CD8-positive, alpha-beta memory T cell (primary cell): ENCODE measurements around the gene PSTK. TPM values are rescaled to one million over a fixed set of nuclear protein-coding genes. Genes with fewer than 3 reads are reported as not detected.

ENCODE experiments used
- CTCF ChIA-PET: fragments of 350-600 bp; sonication (Branson Sonifier 250); formaldehyde crosslinking; loops from one replicate; lab custom pipeline; 2021; ENCODE audit warnings: antibody characterized with exemption; lab: Charles Lee
- POLR2A ChIA-PET: fragments of 350-600 bp; sonication (Branson Sonifier 250); formaldehyde crosslinking; loops from one replicate; lab custom pipeline; 2021; ENCODE audit warnings: antibody characterized with exemption; lab: Charles Lee
- DNase-seq, 5 donors: peaks; one replicate each; pipeline versions ENCODE4 v3.0.0 to v3.0.0-alpha.2; 2020 to 2022; ENCODE audit warnings: mixed read lengths in 1 of 5
- H3K27ac ChIP-seq: one replicate; pipeline ENCODE4 v1.7.0; 2013; ENCODE audit warnings: low read depth, mild to moderate bottlenecking, low read length, moderate library complexity
- H3K27me3 ChIP-seq: 2 replicates; pipeline ENCODE4 v1.7.0; 2013; ENCODE audit warnings: low read length, mild to moderate bottlenecking; ENCODE audit not compliant: insufficient read depth, poor library complexity, severe bottlenecking
- H3K36me3 ChIP-seq: 2 replicates; pipeline ENCODE4 v1.7.0; 2013; ENCODE audit warnings: mild to moderate bottlenecking, low read length, moderate library complexity; ENCODE audit not compliant: insufficient read depth
- H3K4me1 ChIP-seq: 2 replicates; pipeline ENCODE4 v1.7.0; 2013; ENCODE audit warnings: mild to moderate bottlenecking, low read length, moderate library complexity; ENCODE audit not compliant: insufficient read depth
- H3K4me3 ChIP-seq: 2 replicates; pipeline ENCODE4 v1.7.0; 2013; ENCODE audit warnings: mild to moderate bottlenecking, low read length
- H3K9me3 ChIP-seq: 2 replicates; pipeline ENCODE4 v1.7.0; 2013; ENCODE audit warnings: mild to moderate bottlenecking, low read length
- H3K27ac Mint-ChIP-seq, 8 donors: one replicate each; pipeline ENCODE4 v1.8.0; 2020 to 2021; ENCODE audit warnings: mixed read lengths in 8 of 8, mild to moderate bottlenecking in 6 of 8, inconsistent platforms in 3 of 8, moderate library complexity in 3 of 8
- H3K27me3 Mint-ChIP-seq, 2 donors: one replicate each; pipeline ENCODE4 v1.8.0; 2020 to 2021; ENCODE audit warnings: mixed read lengths in 2 of 2, mild to moderate bottlenecking in 1 of 2, moderate library complexity in 1 of 2
- H3K36me3 Mint-ChIP-seq, 3 donors: one replicate each; pipeline ENCODE4 v1.8.0; 2020 to 2021; ENCODE audit warnings: mixed read lengths in 3 of 3, inconsistent platforms in 1 of 3, mild to moderate bottlenecking in 1 of 3
- H3K4me1 Mint-ChIP-seq, 3 donors: one replicate each; pipeline ENCODE4 v1.8.0; 2020 to 2021; ENCODE audit warnings: mixed read lengths in 3 of 3, inconsistent platforms in 1 of 3, mild to moderate bottlenecking in 1 of 3
- H3K4me3 Mint-ChIP-seq, 7 donors: one replicate each; pipeline ENCODE4 v1.8.0; 2020 to 2021; ENCODE audit warnings: mixed read lengths in 7 of 7, mild to moderate bottlenecking in 6 of 7, moderate library complexity in 4 of 7, inconsistent platforms in 2 of 7
- H3K9me3 Mint-ChIP-seq, 5 donors: one replicate each; pipeline ENCODE4 v1.8.0; 2020 to 2022; ENCODE audit warnings: mixed read lengths in 5 of 5, mild to moderate bottlenecking in 3 of 5, moderate library complexity in 2 of 5, inconsistent platforms in 1 of 5
- polyA plus RNA-seq: library from polyadenylated mRNA; unstranded; fragments of 300-500 nt; fragmentation: Illumina TruSeq; gene quantifications from one replicate; pipeline ENCODE4 v1.2.3, GENCODE V29; 2021
- total RNA-seq, 2 experiments: library from RNA; stranded (reverse); gene quantifications; one replicate each; pipeline ENCODE4 v1.2.3, GENCODE V29; 2021

Gene PSTK, protein sequence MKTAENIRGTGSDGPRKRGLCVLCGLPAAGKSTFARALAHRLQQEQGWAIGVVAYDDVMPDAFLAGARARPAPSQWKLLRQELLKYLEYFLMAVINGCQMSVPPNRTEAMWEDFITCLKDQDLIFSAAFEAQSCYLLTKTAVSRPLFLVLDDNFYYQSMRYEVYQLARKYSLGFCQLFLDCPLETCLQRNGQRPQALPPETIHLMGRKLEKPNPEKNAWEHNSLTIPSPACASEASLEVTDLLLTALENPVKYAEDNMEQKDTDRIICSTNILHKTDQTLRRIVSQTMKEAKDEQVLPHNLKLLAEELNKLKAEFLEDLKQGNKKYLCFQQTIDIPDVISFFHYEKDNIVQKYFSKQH
- total RNA-seq (1 to 10 TPM; 5.8 TPM), polyA plus RNA-seq (8.8 TPM)

DNA sequence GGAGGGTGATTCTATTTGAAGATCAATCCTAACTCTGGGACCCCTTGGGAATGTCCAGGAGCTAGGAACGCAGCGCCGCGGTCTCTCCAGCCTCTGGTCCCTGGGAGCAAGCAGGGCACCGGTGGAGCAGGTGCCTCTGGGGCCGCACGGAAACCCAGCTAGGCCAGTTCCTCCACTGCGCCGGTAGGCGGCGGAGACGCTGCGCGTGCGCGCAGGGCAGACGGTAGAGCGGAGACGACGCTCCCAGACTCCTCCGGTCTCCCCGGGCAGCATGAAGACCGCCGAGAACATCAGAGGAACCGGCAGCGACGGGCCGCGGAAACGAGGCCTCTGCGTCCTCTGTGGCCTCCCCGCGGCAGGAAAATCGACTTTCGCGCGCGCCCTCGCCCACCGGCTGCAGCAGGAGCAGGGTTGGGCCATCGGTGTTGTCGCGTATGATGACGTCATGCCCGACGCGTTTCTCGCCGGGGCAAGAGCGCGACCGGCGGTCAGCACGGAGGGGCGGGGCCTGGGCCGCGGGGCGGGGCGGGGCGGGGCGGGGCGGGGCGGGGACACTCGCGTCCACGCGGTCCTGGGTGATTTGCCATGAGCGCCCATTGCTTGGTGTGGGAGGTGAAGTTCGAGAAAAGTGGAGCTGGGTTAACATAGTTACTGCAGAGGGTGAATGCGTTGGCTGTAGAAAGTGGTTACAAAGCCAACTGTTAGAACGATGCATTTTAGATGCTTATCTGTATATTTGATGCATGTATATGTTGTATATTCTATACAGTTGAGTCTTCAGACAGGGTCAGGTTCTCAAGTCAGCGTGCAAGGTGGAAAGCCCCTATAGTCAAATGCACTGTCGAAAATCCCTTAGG is at the start of gene PSTK:
PSTK (plus strand) TSS at position 193 of the 857 bp plus-strand sequence; CDS start at position 272, 79 bp downstream.
- Histone ChIP-seq H3K27ac (peak within 1 kb of the TSS; percentile 91), H3K36me3 (no peaks in the 10 kb centered on the region), H3K9me3 (no peaks in the 10 kb centered on the region), H3K4me1 (peaks cover 11% of the 10 kb centered on the region), H3K27me3 (no peaks in the 10 kb centered on the region), H3K4me3 (peak within 1 kb of the TSS; percentile 72)
- ChIA-PET POLR2A (interaction anchor here (1.4 to 3.1 kb wide), 3 partner anchors 26 to 174 kb away, joined by 3 to 29 read pairs (median 14); partner anchors contain the start of genes ACADSB, BUB3, C10orf88 and IKZF5), CTCF (interaction anchor here (0.8 to 2.8 kb wide), 15 partner anchors 9 to 178 kb away, joined by 3 to 39 read pairs (median 5); partner anchors contain the start of genes ACADSB, BUB3, C10orf88 and IKZF5)
- Mint-ChIP-seq H3K27ac (peak within 1 kb of the TSS; percentile 89 to 98 (median 96)), H3K9me3 (no peaks in the 10 kb centered on the region), H3K4me1 (peaks cover 12 to 25% (median 23%) of the 10 kb centered on the region in 3 donors), H3K36me3 (peaks cover 4 to 19% (median 8%) of the 10 kb centered on the region in 3 donors), H3K27me3 (peaks cover 0 to 4% of the 10 kb centered on the region in 2 donors), H3K4me3 (peak within 1 kb of the TSS; percentile 85 to 95 (median 90))
- DNase-seq: peak; percentile 83 to 91 (median 88)

DNA sequence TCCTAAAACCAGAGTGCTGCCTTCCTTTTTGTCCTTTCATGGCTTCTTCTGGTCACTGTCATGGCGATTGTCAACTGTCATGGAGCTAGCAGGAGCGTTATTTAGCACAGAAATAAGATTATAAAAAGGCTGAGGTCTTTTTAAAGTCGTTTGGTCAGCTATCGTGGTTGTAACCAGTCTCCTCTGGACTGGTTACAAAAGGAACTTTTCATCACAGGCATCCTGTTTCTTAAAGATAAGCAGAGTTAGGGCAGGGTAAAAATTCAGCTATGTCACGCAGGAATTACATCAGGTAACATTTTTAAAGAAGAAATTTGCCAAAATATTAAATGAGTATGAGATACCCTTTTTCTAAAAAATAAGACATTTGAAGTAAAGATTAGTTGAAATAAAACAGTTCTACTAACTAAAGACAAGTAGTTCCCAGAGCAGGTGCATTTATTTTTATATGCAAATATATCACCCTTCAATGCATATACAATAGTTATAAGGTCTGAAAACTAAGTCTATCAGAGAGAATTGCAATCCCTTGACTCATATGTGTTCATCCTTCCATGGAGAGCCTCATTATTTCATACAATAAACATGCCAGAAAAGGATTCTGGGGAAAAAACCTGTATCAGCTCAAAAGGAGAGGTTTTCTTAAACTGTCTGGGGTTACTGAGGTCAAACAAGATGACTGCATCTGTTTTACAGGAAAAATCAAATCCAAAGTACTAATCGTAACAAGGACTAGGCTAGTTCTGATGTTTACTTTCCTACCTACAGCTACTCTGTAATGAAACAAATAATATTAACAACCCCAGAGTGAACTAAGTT is 48.9 kb upstream of the PSTK start:
- no peaks in the 10 kb centered on the region for H3K27me3 Mint-ChIP-seq
- no peaks in the 10 kb centered on the region for H3K27me3 ChIP-seq
- POLR2A ChIA-PET: no interaction called here
- H3K4me1 ChIP-seq: no peaks in the 10 kb centered on the region
- CTCF ChIA-PET: no interaction called here
- peaks cover 8 to 19% (median 10%) of the 10 kb centered on the region in 3 donors for H3K36me3 Mint-ChIP-seq
- peak overlapping the region in 2 of 8 donors; percentile 15 to 58 for H3K27ac Mint-ChIP-seq
- H3K27ac ChIP-seq: peak overlapping the region; percentile 57
- H3K36me3 ChIP-seq: no peaks in the 10 kb centered on the region
- no peaks in the 10 kb centered on the region for H3K9me3 ChIP-seq
- peaks cover 0 to 4% (median 4%) of the 10 kb centered on the region in 3 donors for H3K4me1 Mint-ChIP-seq
- H3K4me3 ChIP-seq: no peak overlapping the region
- no peak overlapping the region for H3K4me3 Mint-ChIP-seq
- H3K9me3 Mint-ChIP-seq: no peaks in the 10 kb centered on the region
- DNase-seq: no peak

DNA sequence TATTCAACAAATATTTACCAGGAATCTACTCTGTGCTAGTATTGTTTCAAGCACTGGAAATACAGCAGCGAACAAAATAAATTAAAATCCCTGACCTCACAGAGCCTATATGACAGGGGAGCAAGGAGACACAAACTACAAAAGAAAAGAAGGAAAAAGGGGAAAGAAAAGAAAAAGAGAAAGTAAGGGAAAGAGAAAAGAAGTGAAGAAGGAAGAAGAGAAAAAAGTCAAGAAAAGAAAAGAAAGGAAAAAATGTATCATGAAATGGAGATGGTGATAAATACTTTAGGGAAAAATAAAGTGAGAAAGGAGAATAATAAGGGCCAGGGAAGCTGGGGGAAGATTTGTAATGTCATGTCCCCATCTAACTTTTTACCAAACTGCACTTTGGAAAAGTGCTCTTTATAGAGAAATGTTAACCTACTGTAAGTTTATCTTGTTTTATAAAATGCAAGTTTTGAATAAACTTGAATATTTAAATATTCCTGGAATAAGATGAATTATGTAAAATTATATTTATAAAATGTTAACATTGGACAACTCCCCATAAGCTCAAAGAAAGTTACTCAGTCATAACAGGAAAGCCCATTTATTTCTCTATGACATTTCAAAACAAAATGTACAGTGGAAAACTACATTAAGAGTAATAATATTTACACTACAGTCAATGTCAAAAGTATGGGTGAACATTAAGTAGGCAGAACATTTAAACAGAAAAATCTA is 40.9 kb upstream of the PSTK start:
- peaks cover 7 to 20% (median 8%) of the 10 kb centered on the region in 3 donors for H3K4me1 Mint-ChIP-seq
- H3K27ac ChIP-seq: no peak overlapping the region
- no peak overlapping the region for H3K4me3 Mint-ChIP-seq
- H3K4me1 ChIP-seq: no peaks in the 10 kb centered on the region
- no peak for DNase-seq
- no peaks in the 10 kb centered on the region for H3K27me3 ChIP-seq
- no peaks in the 10 kb centered on the region for H3K27me3 Mint-ChIP-seq
- H3K36me3 Mint-ChIP-seq: peaks cover 25 to 54% (median 26%) of the 10 kb centered on the region in 3 donors
- H3K36me3 ChIP-seq: peaks cover 13% of the 10 kb centered on the region
- no peak overlapping the region for H3K4me3 ChIP-seq
- no peaks in the 10 kb centered on the region for H3K9me3 ChIP-seq
- POLR2A ChIA-PET: no interaction called here
- CTCF ChIA-PET: no interaction called here
- H3K9me3 Mint-ChIP-seq: no peaks in the 10 kb centered on the region
- no peak overlapping the region for H3K27ac Mint-ChIP-seq

DNA sequence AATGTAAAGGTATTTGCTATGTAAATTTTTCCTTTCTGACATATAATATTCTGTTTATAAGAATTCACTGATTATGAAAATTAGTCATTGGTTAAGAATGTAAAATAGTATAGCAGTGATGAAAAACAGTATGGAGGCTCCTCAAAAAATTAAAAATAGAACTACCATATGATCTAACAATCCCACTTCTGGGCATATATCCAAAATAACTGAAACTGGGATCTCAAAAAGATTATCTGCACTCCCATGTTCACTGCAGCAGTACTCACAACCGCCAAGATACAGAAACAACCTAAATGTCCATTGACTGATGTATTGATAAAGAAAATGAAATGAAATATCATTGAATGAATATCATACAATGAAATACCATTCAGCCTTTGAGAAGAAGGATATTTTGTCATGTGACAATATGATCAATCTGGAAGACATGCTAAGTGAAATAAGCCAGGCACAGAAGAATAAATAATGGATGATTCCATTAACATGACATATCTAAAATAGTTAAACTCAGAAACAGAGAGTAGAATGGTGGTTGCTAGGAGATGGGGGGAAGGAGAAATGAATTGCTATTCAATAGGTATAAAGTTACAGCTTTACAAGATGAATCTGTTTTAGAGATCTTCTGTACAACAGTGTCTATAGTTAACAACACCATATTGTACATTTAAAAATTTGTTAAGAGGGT is 40.2 kb upstream of the PSTK start:
- no peaks in the 10 kb centered on the region for H3K27me3 Mint-ChIP-seq
- CTCF ChIA-PET: no interaction called here
- POLR2A ChIA-PET: no interaction called here

DNA sequence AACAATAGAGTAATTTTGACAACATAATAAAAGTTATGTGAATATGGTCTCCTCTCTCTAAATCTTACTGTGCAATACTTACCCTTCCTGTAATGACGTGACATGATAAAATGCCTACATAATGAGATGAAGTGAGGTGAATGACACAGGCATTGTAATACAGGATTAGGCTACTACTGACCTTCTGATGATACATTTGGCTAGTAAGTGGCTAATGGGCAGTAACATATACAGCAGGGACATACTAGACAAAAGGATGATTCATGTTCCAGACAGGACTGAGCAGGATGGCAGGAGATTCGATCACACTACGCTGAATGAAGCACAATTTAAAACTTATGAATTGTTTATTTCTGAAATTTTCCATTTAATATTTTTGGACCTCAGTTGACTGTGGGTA is 30.9 kb upstream of the PSTK start:
- no peaks in the 10 kb centered on the region for H3K27me3 ChIP-seq
- H3K36me3 ChIP-seq: peaks cover 6% of the 10 kb centered on the region
- H3K36me3 Mint-ChIP-seq: peaks cover 4 to 50% (median 23%) of the 10 kb centered on the region in 3 donors
- peaks cover 0 to 2% (median 0%) of the 10 kb centered on the region in 5 donors for H3K9me3 Mint-ChIP-seq
- CTCF ChIA-PET: no interaction called here
- H3K4me1 Mint-ChIP-seq: peaks cover 23 to 41% (median 38%) of the 10 kb centered on the region in 3 donors
- no peak overlapping the region for H3K27ac Mint-ChIP-seq
- no peak overlapping the region for H3K4me3 ChIP-seq
- H3K27me3 Mint-ChIP-seq: no peaks in the 10 kb centered on the region
- H3K4me1 ChIP-seq: peaks cover 15% of the 10 kb centered on the region
- no peak overlapping the region for H3K27ac ChIP-seq
- no peak for DNase-seq
- POLR2A ChIA-PET: no interaction called here
- H3K9me3 ChIP-seq: no peaks in the 10 kb centered on the region
- H3K4me3 Mint-ChIP-seq: no peak overlapping the region

More for the DNA sequence above, 40.2 kb upstream of the PSTK start:
- no peaks in the 10 kb centered on the region for H3K27me3 ChIP-seq
- Mint-ChIP-seq H3K4me1 (peaks cover 7 to 20% (median 8%) of the 10 kb centered on the region in 3 donors), H3K9me3 (no peaks in the 10 kb centered on the region), H3K36me3 (peaks cover 22 to 52% (median 23%) of the 10 kb centered on the region in 3 donors), H3K27ac (peak overlapping the region in 1 of 8 donors; percentile 15), H3K4me3 (no peak overlapping the region)
- no peaks in the 10 kb centered on the region for H3K4me1 ChIP-seq
- no peak overlapping the region for H3K4me3 ChIP-seq
- no peak for DNase-seq
- H3K36me3 ChIP-seq: peaks cover 13% of the 10 kb centered on the region
- no peak overlapping the region for H3K27ac ChIP-seq
- H3K9me3 ChIP-seq: no peaks in the 10 kb centered on the region

DNA sequence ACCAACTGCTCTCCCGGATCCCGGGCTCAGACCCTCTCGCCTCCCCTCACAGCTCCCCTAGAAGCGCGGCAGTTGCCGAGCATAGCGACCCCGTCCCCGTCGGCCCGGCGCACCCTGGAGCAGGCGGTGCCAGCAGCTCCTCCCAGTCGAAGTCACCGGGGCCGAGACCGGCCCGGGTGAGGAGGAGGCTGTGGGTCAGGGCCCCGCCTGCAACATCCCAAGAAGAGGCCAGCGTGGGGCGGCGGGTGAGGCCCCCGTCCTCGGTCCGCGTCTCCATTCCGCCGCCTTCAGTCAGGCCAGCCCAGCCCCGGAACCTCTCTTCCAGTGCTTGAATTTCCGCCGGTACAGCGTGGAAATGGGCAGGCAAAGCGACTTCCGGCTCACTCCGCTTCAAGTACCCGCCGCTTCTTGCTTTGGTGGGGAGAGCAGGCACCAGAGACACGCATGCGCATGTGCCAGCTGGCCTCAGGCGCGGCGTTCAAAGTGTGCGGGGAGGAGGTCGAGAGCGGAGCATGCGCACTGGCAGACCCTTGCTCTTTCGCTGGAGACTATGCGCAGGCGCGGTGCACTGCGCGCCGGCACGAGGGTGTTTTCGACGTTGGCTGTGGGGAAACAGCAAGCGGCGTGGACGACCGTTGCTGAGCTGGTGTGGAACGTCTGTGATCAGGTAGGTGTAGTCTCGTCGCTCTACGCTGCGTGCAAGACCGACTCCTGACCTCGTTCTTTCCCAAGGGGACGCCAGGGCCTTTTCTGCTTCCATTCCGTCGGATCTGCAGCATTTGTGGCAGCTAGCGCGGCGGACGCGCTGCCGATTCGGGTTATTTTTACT is 26.1 kb upstream of the PSTK start, which contains the start of gene C10orf88:
C10orf88 (minus strand) TSS at position 326 of the 829 bp plus-strand sequence; CDS start at position 277, 49 bp downstream.
- Histone ChIP-seq H3K4me3 (peak within 1 kb of the TSS; percentile 62), H3K27ac (peak within 1 kb of the TSS; percentile 8), H3K27me3 (no peaks in the 10 kb centered on the region), H3K4me1 (peaks cover 19% of the 10 kb centered on the region), H3K9me3 (no peaks in the 10 kb centered on the region), H3K36me3 (no peaks in the 10 kb centered on the region)
- ChIA-PET CTCF (interaction anchor here (0.7 to 1.9 kb wide), 3 partner anchors 27 to 196 kb away, joined by 3 to 16 read pairs (median 4); partner anchors contain the start of gene PSTK), POLR2A (interaction anchor here (0.6 to 2.4 kb wide), 4 partner anchors 27 to 1946 kb away, joined by 3 to 17 read pairs (median 9); partner anchors contain the start of genes ACADSB, BUB3, IKZF5 and PSTK)
- peaks cover 0 to 24% (median 9%) of the 10 kb centered on the region in 3 donors for H3K36me3 Mint-ChIP-seq
- DNase-seq: peak; percentile 94 to 99 (median 96)
- peak within 1 kb of the TSS; percentile 52 to 93 (median 84) for H3K27ac Mint-ChIP-seq
- peak within 1 kb of the TSS; percentile 85 to 93 (median 91) for H3K4me3 Mint-ChIP-seq
- peaks cover 28 to 54% (median 32%) of the 10 kb centered on the region in 3 donors for H3K4me1 Mint-ChIP-seq
- peaks cover 0 to 2% (median 0%) of the 10 kb centered on the region in 5 donors for H3K9me3 Mint-ChIP-seq
- H3K27me3 Mint-ChIP-seq: peaks cover 0 to 2% of the 10 kb centered on the region in 2 donors
